DMS153 (cell line): ENCODE data around the gene SFMBT1.
"Not testable (repeated sequence)": the region's sequence is repeated elsewhere in the genome, so short reads cannot be mapped to it uniquely, and the experiment has no call there.

Source experiments
- DNase-seq: peaks from one replicate; lab custom pipeline; 2025; lab: John Stamatoyannopoulos, UW

SFMBT1 gene

DNA sequence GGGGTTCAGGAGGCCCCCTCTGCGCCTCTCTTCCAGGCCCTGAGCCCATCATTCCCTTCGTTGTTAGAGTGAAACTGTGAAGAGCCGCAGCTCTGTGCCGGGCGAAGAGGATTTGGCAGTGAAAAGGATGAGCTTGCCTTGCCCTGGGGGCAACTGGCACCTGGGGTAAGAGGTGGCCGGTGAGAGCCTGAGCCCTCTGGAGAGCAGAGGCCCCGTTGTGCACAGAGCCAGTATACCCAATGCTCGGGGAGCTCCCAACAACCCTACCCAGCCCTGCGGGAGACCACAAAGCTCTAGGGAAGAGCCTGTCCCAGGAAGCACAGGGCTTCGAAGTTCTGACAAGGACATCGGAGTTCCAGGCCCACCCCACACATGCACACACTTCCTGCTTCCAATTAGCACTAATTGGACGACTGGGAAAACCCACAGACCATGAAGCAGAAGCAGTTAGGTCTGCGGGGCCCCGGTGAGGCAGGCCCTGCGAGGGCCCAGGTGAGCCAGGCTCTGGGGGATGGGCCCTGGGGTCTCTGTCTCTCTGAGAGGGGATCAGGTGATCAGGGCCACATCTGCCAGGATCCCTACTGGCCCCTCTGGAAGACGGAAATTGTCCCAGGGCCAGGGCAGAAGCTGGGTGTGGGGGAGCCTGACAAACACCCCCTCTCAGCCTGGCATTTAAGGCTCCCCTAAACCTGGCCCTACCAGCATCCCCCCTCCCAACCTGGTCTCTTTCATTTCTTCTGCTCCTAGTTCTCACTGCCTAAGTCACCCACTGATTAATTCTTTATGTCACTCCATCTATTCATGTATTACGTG, 27.9 kb upstream of the SFMBT1 start:
- DNase-seq: no peak

DNA sequence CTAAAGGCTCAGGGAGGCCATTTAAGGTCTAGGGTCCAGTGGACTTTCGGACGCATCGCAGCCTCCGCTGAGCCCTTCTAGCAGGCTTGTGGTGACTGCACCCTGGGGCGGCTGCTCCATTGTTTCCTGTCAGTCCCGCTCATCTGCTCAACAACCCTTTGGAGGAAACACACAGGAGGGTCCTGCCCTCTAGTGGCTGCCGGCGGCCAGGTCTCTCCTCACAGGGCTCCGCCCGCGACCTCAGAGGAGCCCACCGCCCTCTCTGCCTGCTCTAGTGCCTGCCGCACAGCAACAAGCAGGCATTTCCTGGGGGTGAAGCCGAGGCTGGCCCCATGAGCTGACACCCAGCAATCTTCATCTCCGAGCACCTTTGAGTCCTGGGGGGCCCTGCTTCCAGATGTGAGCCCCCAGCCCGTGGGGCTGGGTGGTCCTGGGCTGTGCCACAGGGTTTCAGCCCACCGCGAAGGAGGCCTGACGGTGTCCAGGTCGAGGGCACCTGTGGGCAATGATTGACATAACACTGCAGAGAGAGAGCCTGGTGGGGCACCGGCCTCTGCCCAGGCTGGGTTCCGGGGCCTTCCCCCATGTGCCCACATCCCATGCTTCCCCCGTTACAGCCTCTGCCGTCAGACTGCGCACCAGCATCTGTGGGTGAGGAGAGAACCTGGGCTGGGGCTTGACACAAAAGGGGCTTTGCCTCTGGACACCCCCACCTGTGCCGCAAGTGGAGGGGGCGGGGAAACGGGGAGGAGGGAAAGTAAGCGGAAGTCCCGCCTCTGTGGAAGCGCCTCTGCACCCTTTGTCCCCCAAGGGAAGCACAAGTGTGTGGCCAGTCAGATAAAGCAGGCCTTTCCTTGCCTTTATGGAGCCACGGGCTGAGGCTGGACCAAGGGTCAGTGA, 27.0 kb upstream of the SFMBT1 start:
- peak; percentile 43 for DNase-seq

DNA sequence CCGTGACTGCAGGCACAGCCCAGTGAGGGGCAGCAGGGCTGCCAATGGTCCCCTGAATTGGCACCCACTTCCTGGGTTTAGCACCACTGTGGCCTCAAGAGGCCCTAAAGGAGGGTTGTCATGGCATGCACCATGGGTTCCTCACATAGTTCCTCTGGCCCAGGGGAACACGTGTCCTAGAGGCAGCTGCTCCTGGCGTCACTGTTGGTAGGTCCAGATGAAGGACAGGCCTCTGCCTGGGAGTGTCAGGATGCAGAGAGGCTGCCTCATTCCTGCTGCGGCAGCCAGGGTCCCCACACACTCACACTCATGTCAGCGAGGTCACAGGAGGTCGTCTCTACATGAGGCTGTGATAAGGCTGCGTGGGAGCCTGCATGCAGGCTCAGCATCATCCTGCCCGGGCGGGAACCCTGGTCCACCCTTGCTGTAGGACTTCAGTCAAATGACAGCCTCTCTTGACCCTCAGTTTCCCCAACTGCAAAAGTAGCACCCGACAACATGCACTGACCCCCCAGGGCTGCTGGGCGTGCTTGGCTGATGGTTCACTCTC, 26.1 kb upstream of the SFMBT1 start:
- no peak for DNase-seq

DNA sequence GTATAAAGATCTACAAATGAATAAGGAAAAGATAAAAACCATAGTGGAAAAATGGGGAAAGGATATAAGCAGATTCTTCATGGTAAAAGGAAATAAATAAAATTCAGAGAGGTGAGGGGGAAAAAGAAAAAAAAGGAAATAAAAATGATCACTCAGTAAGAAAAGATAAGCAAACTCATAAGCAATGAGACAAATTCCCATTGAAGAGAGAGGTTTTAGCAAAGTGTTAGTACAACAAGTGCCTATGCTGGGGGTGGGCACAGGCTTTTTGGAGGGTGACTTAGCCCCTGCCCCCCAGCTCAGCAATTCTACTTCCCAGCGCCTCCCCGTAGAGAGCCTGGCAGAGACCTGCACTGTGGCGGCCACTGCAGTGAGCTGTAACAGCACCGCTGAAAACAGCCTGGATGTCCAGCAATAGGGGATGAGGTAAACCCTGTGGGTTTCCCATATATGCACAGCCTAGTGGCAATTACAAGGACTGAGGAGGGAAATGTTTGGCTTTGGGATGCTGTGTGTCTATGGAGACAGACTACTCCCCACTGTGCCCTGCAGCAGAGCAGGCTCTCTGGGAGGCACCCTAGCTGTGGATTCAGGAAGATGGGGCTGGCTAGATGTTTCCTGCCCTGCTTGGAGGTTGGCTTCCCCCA, 23.7 kb upstream of the SFMBT1 start:
- no peak for DNase-seq

DNA sequence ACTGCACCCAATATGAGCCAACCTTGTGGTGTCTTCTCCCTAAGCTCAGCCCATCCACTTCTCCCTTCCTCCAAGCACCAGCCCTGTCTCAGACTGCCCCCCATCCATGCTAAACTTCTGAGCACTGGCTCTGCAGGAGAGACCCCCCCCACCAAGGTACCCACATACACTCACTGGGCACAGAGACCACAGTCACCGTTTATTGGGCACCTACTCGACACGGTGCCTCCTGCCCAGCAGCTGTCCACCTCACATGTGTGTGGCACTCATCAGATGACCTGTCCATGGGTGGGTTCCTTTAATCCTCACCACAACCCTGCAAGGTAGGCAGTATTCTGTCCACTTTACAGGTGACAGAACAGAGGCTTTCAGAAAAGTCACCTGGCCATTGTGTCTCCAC, 22.3 kb upstream of the SFMBT1 start:
- DNase-seq: no peak

DNA sequence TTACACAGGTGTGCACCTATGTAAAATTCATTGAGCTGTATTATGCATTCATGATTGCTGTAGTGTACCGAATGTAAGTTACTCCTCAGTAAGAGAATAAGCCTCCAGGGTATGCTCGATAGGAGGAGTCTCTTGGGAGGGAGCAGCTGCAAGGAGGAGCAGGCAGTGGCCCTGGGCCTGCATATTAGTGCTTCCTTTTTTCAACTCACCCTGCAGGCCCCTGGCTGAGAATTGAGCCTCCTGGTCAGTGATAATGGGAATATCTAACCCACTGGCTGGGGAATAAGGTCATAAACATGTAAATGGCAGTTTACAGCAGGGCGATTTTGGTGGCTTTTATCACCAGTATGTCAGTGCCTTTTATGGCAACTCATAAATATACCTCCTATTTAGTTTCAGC, 21.7 kb upstream of the SFMBT1 start:
- no peak for DNase-seq

DNA sequence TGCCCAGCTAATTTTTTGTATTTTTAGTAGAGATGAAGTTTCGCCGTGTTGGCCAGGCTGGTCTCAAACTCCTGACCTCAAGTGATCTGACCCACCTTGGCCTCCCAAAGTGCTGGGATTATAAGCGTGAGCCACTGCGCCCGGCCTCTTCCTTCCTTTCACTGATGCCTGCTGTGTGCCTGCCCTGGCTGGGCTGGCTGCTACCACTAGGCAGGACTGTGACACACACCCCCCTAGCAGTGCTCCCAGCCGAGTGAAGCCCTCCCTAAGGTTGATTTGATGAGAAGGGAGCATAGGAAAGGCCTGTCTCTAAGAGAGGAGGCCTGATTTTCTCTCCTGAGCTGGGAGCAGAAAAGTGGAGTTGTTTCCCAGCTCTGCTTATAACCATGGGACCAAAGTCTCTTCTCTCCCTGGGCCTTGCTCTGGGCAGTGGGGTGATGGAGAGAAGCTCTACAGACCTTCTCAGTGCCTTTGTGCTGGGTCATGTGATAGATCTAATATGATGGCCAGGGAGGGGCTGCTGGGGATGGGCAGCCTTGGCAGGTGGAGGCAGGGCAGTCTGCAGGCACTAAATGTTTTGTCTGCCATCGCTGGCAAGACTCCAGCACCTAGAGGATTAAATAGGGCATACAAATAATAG, 20.1 kb upstream of the SFMBT1 start:
- DNase-seq: peak; percentile 4

DNA sequence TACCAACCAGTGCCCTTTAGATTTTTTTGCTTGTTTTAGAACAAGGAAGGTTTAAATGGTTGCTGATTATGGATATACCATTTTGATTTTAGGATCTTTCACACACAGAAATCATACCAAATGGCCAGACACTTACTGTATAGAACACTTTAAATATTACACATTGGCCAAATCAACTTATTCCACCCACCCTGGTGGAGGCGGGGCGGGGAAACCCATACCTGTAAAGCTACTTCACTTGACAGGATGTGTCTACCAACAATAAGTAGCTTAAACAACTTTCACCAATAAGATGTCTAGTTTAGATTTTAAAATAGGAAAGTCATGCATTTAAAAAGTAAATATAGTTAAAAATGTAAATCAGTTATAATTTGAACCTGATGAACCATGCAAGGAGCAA, 17.0 kb upstream of the SFMBT1 start:
- DNase-seq: no peak

DNA sequence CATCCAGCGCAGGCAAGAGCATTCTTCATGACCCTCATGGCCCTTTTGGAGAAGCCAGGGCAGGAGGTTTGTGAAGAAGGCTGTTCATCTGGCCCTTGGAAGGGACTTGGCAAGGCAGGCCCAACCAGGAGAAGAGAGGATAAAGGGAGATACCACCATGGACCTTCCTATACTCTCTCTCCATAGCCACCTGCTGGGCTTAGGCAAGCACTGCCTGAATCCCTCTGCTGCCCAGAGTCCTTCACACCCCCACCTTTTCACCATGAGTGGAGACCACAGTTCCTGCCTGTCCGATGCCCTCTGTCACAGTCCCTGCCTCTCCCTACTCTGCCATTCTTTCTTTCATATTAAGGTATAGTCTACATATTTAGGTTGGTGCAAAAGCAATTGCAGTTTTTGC, 10.6 kb upstream of the SFMBT1 start:
- no peak for DNase-seq

DNA sequence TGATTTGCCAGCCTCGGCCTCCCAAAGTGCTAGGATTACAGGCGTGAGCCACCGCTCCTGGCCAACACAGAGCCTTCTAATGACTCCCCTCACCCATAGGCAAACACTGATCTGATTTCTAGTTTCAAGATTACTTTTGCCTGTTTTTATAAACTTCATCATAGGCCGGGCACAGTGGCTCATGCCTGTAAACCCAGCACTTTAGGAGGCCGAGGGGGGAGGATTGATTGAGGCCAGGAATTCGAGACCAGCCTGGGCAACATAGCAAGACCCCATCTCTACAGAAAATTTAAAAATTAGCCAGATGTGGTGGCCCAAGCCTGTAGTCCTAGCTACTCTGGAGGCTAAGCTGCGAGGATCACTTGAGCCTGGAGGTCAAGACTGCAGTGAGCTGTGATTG, 8.4 kb upstream of the SFMBT1 start:
- not testable (repeated sequence) for DNase-seq

DNA sequence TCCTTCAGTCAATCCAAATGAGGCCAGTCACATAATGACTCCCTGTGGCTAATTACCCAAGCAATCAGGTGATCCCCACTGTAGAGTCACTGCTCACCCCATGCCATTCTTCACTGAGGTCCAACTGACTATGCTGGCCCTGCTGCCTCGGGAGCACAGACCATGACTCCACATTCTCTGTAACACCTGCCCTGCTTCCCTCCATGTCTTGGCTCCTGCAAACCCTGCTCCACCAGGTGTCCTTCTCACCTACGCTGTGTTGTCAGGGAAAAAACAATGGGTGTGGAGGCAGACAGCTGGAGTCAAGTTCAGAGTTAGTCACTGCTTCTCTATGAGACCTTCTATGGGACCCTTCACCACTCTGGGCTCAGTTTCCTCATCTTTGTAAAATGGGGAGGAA, 6.1 kb upstream of the SFMBT1 start:
- DNase-seq: no peak

DNA sequence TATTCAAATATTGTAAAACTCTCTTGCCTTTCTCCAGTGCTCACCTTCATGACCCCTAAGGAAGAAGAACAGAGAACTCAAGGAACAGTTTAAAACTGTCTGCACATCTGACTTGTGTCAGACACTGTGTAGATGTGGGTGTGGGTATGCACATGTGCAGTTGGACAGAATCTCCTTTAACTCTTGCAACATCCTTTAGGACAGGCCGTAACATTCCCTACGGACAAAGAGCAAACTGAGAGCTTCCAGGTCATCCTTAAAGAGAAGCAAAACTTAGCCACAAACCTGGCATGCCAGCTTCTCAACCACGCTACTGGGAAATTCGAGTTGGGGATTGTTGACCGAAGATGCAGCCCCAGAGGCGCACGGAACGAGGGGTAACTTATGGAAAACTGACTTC, 4.1 kb upstream of the SFMBT1 start:
- DNase-seq: no peak

DNA sequence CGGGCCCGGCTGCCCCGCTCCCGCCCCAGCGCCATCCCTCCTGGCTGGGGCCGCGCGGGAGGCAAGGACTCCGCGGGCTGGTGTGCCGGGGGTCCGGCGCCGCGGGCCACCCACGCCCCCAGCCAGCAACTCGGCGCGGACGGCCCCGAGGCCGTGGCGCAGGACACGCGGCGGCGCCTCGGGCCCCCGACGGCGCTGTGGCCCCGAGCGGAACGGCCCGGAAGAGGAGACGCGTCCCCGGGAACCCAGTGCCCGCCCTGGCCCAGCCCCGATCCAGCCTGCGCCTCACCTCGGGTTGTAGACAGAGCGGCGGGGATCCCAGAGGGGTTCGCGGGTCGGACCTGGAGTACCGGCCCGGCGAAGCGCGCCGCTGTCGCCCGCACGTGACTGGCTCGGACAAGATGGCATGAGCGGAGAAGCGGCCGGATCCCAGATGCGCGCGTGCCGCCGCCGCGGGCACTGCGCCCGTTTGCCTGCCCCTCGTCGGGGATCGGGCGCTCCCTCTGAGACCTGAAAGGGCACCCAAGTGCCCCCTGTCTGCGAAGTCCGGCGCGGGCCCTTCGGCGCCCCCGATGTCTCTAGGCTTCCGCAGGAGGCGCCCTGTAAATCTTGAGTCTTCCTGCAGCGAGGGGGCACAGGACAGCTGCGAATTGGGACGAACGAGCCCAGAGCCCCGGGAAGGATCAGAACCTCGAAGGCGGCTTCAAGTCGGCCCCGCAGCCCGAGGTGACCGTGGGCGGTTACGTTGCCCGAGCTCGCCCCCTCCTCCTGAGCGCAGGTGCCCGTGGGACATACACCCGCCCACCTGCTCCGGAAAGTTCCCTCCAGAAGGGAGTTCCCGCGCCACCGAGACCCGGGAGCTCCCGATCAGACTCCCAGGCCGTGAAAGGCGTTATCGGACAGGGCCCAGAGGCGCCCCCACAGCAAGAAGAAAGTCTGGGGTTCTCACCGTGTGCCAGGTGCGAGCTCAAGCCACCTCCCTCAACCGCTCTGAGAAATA, 598 bp upstream of the SFMBT1 start:
- no peak for DNase-seq

DNA sequence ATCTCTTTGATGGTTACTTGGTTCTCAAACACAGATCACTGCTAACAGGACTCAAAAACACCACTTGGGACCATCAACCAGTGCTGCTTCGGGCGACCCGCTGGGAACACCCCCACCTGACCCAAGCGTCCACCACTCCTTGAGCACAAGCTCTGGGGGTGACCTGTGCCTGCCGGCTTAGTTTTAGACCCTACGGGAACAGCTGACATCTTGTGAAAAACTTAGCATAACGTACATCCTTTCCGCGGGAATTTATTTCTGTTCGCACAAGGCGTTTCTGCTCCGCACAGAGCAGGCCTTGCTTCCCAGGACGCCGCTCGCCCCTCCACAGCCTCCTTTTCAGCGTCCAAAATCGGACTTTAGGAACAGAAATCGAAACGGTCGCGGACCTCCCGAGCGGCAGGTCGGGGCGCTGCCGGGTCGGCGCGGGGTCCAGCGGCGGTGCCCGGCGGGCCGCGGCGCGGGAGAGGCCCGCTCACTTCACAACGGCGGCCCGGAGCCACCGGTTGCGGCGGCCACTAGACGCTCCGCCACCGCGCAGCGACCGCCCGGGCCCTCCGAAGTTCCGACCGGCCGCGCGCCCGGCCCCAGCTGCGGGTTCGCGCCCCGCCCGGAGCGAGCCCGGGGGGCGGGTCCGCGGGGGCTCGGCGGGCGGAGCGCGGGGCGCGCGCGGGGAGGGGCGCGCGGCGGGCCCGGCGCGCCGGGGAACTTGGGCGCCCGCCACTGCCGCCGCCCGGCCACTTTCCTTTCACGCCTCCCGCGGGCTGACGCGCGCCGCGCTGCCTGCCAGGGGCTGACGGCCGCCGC, 959 bp downstream of the SFMBT1 start:
- no peak for DNase-seq

DNA sequence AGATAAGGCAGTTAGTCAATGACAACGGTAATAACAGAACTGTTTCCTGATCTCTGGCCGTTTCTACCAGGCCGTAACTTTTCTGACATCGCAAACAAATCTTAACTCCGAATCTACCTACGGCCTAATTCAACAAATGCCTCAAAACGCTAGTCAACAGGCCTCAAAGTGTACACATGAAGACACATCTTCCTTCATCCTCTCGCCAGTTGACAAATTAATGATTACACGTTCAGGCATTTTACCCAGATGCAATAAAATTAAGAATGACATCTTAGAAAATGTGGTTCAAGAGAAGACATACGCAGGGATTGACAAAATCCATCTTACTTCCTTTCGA, 1.5 kb downstream of the SFMBT1 start:
- DNase-seq: no peak

DNA sequence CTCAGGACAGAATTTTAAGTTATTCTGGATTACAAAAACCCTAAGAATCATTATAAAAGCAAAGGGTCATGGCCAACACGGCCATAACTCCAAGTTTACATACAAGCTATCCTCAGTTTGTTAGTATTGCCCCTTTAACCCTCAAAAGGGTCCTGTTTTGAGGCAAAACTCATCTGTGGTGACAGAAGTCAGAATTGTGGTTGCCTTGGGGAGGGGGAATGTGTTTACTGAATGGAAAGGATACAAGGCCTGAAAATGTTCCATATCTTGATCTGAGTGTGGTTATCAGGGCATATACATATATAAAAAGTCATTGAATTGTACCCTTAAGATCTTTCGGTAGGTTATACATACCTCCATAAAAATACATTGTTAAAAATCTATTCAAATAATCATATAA, 2.1 kb downstream of the SFMBT1 start:
- DNase-seq: no peak

DNA sequence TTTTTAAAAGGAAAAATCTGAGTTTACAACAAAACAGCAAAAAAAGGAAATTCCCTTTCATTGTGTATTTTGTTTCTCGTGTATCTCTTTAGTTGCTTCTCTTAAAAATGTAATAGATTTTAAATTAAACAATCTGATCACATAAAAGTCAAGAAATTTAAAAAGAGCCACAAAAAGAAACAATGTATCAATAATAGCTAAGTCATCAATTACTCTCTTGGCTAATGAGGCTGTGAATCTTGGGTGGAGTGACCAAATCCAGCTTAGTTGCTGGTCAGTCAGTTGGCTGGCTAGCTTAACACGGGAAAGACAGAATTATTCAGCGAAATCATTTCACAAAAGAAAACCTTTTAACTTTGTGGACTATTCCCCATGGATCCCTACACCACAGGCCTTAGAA, 3.2 kb downstream of the SFMBT1 start:
- no peak for DNase-seq

DNA sequence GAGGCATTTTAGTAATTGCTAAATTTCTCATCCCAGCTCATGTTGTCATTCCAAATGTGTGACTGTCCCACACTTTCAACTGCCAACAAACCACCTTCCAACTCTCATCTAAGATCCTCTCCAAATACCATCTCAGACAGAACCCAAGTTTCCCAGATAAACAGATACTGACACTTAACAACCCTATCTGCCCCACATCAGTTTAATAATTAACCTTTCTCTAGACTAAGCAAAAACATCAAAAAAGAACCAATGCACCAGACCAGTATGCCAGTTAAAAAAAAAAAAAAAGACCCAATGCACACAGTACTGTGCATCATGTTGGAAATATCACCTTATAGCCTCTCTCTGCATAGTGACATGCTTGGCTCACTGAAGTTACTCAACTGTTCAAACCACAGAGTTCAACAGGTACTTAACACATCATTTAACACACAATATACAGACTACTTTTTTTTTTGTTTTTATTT, 5.5 kb downstream of the SFMBT1 start:
- no peak for DNase-seq

DNA sequence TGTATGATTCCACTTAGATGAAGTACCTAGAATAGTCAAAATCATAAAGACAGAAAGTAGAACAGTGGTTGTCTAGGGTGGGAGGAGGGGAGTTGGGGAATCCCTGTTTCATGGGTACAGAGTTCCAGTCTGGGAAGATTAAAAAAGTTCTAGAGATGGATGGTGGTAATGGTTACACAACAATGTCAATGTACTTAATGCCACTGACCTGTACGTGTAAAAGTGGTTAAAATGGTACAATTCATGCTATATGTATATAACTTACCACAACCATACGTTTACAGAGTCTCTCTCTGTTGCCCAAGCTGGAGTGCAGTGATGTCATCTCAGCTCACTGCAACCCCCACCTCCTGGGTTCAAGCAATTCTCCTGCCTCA, 6.5 kb downstream of the SFMBT1 start:
- DNase-seq: no peak
